DOHH2 (cell line): ENCODE measurements around the gene TCEA2.

Source experiments
- EZH2phosphoT487 ChIP-seq: fragments of 200-600 bp; sonication (generic); IDR thresholded peaks from 2 replicates; pipeline ENCODE4 v1.6.1; 2017; ENCODE audit warnings: borderline replicate concordance, mild to moderate bottlenecking, antibody characterized with exemption, low read length, moderate library complexity, mixed read lengths
- TF ChIP-seq, protein P1 (sequence below): fragments of 200-600 bp; sonication (generic); IDR thresholded peaks from one replicate; pipeline ENCODE4 v1.5.1; 2014; ENCODE audit warnings: antibody characterized with exemption, mild to moderate bottlenecking, low read depth, low read length; ENCODE audit not compliant: poor library complexity, severe bottlenecking

DNA sequence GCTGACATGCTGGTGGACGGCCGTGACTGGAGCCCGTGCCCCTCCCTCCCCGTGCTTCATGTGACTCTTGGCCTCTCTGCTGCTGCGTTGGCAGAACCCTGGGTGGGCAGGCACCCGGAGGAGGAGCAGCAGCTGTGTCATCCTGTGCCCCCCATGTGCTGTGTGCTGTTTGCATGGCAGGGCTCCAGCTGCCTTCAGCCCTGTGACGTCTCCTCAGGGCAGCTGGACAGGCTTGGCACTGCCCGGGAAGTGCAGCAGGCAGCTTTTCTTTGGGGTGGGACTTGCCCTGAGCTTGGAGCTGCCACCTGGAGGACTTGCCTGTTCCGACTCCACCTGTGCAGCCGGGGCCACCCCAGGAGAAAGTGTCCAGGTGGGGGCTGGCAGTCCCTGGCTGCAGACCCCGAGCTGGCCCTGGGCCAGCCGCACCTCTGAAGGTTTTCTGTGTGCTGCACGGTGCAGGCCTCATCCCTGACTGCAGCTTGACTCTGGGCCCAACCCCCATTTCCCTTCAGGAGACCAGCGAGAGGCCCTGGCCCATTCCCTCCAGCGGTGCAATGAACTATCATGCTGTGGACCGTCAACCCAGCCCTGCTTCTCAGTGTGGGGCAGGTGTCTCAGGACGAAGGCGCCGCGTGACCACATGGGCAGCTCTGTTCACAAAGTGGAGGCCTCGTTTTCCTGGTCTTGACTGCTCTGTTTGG is 36.2 kb downstream of the TCEA2 start:
- TF ChIP-seq, protein P1, sequence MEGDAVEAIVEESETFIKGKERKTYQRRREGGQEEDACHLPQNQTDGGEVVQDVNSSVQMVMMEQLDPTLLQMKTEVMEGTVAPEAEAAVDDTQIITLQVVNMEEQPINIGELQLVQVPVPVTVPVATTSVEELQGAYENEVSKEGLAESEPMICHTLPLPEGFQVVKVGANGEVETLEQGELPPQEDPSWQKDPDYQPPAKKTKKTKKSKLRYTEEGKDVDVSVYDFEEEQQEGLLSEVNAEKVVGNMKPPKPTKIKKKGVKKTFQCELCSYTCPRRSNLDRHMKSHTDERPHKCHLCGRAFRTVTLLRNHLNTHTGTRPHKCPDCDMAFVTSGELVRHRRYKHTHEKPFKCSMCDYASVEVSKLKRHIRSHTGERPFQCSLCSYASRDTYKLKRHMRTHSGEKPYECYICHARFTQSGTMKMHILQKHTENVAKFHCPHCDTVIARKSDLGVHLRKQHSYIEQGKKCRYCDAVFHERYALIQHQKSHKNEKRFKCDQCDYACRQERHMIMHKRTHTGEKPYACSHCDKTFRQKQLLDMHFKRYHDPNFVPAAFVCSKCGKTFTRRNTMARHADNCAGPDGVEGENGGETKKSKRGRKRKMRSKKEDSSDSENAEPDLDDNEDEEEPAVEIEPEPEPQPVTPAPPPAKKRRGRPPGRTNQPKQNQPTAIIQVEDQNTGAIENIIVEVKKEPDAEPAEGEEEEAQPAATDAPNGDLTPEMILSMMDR = no peak
- TF ChIP-seq EZH2phosphoT487 = no peak
